DMS 273 (cell line): Measurements from ENCODE around the gene PPP1R3G.

ENCODE experiments used
- DNase-seq: peaks from one replicate; lab custom pipeline; 2025; ENCODE audit not compliant: unreplicated experiment; lab: John Stamatoyannopoulos, UW

PPP1R3G gene

DNA sequence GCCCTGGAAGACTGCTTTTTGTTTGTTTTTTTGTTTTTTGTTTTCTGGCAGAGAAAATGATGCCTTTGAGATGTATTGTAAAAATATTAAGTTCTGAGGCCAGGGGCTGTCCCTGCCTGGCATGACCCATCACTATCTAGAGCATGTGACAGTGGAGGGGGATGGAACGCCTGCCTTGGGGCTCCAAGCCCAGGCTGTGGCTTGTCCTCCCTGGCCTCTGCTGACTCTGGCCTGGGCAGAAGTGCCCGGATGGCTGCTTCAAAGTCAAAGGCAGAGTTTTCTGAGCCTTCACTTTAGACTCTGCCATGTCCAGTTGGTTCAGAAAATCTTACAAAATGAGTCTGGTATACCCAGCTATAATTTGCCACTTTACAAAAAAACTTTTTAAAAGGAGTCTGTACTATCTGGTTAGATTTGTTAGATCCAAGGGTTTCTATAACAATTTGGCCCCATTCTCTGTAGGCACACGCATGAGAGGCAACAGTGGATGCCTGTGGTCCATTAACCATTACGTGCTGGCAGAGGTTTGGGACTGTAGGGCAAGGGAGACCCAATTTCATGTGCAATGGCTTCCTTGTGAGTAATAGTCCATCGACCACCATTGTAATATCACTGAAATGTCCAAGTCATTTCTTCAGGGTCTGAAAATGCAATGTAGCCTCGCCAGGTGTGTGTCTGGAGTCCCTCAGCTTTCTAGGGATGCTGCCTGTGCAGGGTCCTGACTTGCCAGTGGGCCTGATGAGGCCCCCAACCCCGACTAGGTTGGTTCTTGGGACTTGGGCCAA is 8.3 kb downstream of the PPP1R3G start:
- no peak for DNase-seq

DNA sequence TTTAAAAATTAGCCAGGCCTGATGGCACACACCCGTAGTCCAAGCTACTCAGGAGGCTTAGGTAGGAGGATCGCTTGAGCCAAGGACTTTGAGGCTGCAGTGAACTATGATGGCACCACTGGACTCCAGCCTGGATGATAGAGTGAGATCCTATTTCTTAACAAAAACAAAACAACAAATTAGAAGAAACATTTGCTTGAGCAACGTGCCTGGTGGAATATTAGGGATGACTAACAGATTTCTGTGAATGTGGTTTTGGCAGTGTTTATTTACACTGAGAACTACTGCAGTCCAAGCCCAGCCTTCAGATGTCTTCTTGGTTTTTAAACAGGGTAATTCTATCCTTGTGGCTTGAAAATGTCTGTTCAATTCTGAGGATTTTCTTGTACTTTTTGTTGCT is 9.2 kb downstream of the PPP1R3G start:
- DNase-seq: no peak

DNA sequence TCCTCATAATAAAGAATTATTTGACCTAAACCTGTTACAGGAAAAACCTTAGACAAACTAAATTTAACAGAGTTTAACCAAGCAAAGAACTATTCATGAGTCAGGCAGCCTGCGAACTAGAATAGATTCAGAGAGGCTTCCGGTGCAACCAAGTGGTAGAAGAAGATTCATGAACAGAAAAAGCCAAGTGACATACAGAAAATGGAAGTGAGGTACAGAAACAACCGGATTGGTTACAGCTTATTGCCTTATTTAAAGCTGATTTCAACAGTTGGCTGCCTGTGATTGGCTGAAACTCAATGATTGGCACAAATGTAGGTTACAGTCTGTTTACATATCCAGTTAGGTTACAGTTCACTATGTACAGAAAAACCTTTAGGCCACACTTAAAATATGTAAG is 10.1 kb downstream of the PPP1R3G start:
- no peak for DNase-seq

DNA sequence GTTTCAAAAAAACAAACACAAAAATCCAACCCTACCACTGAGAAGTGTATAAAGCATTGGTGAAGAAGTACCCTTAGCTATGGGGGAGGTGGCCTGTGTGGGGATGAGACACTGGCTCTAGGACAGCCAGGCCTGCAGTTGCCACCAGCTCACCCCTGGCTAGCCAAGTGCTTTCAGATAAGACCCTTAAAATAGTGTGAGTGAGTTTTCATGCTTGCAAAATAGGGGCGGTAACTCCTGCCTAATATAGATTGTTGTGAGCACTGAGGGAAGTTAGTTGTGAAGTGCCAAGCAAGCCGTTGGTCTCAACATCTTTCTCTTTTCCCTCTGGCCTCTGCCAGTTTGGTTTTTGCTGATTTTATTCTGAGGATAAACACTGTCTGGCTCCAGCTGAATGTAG is 11.3 kb downstream of the PPP1R3G start:
- DNase-seq: no peak

- no peak for DNase-seq
Measured at GRCh38 chr6:5098501-5099270, 13.5 kb downstream of the PPP1R3G start.

GRCh38 chr6:5099537-5099936 is 14.4 kb downstream of the PPP1R3G start:
- no peak for DNase-seq

DNA sequence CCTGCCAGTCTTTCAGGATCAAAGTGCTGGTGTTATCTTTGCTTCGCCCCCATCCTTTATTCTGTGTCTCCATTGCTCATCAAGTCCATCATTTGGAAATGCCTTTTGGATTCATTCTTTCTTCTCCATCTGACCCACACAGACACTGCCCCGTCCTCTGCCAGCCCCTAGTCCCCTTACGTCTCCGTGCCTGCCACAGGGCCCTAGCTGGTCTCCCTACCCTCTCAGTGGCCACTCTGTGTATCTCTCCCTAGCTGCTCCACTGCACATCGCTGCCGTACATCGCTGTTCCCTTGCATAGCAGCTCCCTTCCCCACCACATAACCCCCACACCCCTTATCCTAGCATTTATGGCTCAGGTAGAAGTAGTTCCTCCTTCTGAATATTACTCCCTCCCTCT is 15.7 kb downstream of the PPP1R3G start:
- no peak for DNase-seq

GRCh38 chr6:5102267-5102970 is 17.3 kb downstream of the PPP1R3G start:
- DNase-seq: no peak

- no peak for DNase-seq
Measured at GRCh38 chr6:5103250-5103649, 18.1 kb downstream of the PPP1R3G start.

DNA sequence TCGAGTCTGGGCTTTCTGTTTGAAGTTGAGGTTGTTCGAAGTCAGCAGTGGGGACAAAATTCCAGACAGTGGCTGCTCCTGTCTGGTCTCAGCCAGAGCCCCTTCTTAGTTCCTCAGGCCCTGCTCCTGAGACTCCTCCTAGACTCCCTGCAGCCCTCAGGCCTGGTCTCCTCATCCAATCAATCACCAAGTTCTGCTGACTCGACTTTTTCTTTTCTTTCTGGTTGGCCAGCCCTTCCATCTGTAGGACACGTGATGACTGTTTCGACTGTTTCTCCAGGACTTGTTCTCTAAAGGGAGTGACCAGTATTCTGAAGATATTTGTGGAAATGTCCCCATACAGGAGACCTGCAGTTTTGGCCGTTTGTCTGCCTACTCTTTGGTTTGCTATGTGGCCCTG is 19.5 kb downstream of the PPP1R3G start:
- DNase-seq: no peak

DNA sequence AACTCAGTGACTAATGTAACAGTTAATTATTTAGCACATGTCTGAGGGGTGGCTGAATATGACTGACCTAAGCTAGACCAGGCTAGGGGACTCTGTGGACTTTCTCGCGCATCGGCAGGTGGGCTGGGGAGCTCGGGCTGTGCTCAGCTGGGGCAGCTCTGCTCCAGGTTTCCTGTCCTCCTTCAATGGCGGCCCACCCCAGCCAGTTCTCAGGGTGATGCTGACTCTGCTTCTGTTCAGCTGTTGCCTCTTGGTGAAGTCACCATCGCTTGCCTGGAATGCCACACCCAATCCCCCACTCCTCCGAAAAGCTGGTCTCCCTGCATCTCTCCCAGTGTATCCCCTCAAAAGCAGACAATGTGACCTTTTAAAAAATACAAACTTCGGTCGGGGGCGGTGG is 20.0 kb downstream of the PPP1R3G start:
- no peak for DNase-seq

GRCh38 chr6:5107341-5107740 is 22.2 kb downstream of the PPP1R3G start:
- DNase-seq: no peak

GRCh38 chr6:5108068-5108467 is 22.9 kb downstream of the PPP1R3G start:
- DNase-seq: no peak

- no peak for DNase-seq
Measured at GRCh38 chr6:5108536-5109150, 23.5 kb downstream of the PPP1R3G start.

GRCh38 chr6:5109436-5109835 is 24.3 kb downstream of the PPP1R3G start:
- no peak for DNase-seq

DNA sequence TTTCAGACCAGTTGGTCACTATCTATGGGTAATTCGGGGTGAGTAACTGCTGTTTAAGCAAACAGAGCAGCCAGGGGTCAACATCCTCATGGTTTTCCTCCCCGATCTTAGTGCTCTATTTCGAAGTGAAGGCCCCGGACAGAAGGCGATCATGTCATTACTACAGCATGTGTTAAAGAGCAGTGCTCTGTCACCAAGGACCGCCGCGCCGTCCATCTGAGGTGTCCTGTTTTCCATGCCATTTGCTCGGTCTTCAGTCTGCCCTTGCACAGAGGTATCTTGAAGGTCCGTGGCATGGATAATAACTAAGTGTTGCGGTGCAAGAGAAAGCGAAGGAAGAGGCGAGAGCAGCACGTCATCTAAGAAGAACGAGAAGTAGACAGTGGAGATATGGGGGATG is 25.1 kb downstream of the PPP1R3G start:
- no peak for DNase-seq

GRCh38 chr6:5111626-5112025 is 26.5 kb downstream of the PPP1R3G start:
- DNase-seq: no peak

DNA sequence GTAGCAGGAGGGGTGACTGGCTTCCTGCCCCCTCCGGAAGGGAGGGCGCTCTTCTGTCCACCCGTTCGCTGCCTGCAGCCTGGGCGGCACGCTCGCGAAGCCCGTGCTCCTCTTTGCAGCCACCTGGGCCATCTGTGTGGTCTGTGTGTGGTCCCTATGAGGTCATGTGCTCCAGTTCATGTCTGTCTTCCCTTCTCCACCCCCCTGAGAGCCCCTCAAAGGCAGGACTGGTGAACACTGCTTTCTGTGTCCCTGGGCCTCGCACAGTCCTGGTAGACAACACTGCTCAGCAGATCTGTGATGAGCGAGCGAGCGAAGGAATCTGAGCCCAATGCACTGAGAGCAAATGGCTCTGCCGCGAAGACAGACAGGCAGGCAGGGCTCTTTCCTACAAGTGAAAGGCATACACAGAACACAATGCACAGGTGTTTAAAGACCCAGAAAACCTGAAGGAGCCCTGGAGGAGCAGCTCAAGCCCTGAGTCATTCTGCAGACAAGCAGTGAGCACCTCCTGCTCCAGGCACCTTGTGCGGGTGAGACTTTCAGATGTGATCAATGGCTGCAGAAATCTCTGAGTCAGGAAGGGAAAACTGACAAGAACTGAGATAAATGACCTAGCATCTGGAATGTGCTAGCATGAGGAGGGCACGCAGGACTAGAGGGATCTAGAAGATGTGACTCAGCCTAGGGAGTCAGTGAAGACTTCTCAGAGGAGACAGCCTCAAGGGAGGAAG is 27.1 kb downstream of the PPP1R3G start:
- no peak for DNase-seq

DNA sequence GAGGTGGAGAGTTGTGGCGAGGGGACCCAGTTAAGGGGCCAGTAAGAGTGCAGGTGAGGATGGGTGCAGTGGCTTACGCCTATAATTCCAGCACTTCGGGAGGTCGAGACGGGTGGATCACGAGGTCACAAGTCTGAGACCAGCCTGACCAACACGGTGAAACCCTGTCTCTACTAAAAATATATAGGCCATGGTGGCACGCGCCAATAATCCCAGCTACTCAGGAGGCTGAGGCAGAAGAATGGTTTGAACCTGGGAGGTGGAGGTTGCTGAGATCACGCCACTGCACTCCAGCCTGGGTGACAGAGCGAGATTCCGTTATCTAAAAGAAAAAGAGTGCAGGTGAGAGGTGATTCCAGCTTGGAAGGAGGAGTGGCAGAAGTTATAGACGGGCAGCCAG is 28.0 kb downstream of the PPP1R3G start:
- DNase-seq: no peak

- no peak for DNase-seq
Measured at GRCh38 chr6:5115168-5115567, 30.0 kb downstream of the PPP1R3G start.
